ENCODE results near the gene CAPN7.

- no peak for TF ChIP-seq CTCF (IDR thresholded peaks at IDR 0.05 in 4 of 5, conservative IDR thresholded peaks at IDR 0.05 in 1 of 5)
- TF ChIP-seq POLR2A (IDR thresholded peaks at IDR 0.05) = no peak
Observed at GRCh38 chr3:15186101-15186476, 20.0 kb upstream of the CAPN7 start.
